NB4 (cell line): ENCODE measurements around the gene MTARC1.

Source experiments
- CTCF ChIP-seq: IDR thresholded peaks from one replicate; pipeline ENCODE4 v1.5.1; 2012; ENCODE audit warnings: low read depth, low read length
- MAX ChIP-seq: IDR thresholded peaks from 2 replicates; pipeline ENCODE4 v1.6.1; 2011; ENCODE audit warnings: low read depth, low read length
- POLR2A ChIP-seq: IDR thresholded peaks from 2 replicates; pipeline ENCODE4 v1.6.1; 2011; ENCODE audit warnings: mild to moderate bottlenecking; ENCODE audit not compliant: insufficient read length; ENCODE audit errors: extremely low read depth

DNA sequence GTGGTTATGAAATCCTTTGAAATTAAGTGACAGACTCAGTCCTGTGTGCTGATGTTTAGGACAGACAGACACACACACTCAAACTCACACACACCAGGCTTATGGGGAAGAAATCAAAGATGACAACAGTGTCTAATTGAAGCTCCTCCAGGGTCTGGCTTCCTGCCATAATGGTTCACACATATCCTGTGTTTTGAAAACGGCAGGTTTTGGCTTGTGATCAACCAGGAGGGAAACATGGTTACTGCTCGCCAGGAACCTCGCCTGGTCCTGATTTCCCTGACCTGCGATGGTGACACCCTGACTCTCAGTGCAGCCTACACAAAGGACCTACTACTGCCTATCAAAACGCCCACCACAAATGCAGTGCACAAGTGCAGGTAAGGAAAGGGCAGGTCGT lies 4.6 kb downstream of the MTARC1 start:
- TF ChIP-seq CTCF: no peak
- no peak for TF ChIP-seq MAX
- TF ChIP-seq POLR2A: no peak
